Ovary (tissue), 3 donors: Measurements from ENCODE around the gene ATP8A1.

Experiments used
- EP300 ChIP-seq: sonication (generic); formaldehyde crosslinking; IDR thresholded peaks from one replicate; pipeline ENCODE4 v1.6.1; 2017; ENCODE audit warnings: antibody characterized with exemption
- POLR2A ChIP-seq: fragments of 450-650 bp; IDR thresholded peaks from one replicate; pipeline ENCODE4 v1.6.1; 2017; ENCODE audit warnings: antibody characterized with exemption, mild to moderate bottlenecking, moderate library complexity
- TF ChIP-seq, protein P1 (sequence below), 3 donors: fragments of 450-650 bp in 2 of 3; fragments of 200-600 bp in 1 of 3; IDR thresholded peaks; one replicate each; pipeline versions ENCODE4 v1.5.1 to v1.8.0; 2016 to 2022; ENCODE audit warnings: antibody characterized with exemption in 3 of 3, mild to moderate bottlenecking in 1 of 3
- donor health status: DM: no; HTN: no; CAD: no.

DNA sequence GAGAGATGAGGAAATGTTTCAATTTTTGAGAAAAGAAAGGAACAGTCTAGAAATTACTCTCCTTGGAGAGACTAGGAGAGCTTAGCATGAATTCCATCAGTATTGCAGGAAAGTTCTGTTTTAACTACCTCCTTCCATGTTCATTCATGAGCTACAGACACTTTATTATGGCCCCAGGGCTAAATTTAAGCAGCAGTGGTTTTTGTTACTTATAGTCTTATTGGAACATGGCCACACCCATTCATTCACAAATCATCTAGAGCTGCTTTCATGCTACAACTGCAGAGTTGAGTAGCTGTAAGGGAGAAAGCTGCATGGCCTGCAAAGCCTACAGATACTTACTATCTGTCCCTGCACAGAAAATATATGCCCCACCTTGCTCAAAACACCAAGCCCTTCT, 178.0 kb downstream of the ATP8A1 start:
- TF ChIP-seq, protein P1, sequence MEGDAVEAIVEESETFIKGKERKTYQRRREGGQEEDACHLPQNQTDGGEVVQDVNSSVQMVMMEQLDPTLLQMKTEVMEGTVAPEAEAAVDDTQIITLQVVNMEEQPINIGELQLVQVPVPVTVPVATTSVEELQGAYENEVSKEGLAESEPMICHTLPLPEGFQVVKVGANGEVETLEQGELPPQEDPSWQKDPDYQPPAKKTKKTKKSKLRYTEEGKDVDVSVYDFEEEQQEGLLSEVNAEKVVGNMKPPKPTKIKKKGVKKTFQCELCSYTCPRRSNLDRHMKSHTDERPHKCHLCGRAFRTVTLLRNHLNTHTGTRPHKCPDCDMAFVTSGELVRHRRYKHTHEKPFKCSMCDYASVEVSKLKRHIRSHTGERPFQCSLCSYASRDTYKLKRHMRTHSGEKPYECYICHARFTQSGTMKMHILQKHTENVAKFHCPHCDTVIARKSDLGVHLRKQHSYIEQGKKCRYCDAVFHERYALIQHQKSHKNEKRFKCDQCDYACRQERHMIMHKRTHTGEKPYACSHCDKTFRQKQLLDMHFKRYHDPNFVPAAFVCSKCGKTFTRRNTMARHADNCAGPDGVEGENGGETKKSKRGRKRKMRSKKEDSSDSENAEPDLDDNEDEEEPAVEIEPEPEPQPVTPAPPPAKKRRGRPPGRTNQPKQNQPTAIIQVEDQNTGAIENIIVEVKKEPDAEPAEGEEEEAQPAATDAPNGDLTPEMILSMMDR (IDR thresholded peaks at IDR 0.05) = no peak
- no peak for TF ChIP-seq POLR2A
- no peak for TF ChIP-seq EP300
